ENCODE results near the gene ANO4.

The ANO4 gene

GRCh38 chr12:100974341-100974740 is 179.8 kb downstream of the ANO4 start:
- TF ChIP-seq GABPA (IDR thresholded peaks at IDR 0.05; ENCODE audit: low read depth) (no peak), POLR2AphosphoS5 (IDR thresholded peaks at IDR 0.05; ENCODE audit: low read depth) (no peak), CTCF (IDR thresholded peaks at IDR 0.05; ENCODE audit: insufficient read depth, low read length) (no peak), REST (IDR thresholded peaks at IDR 0.05; ENCODE audit: insufficient replicate concordance, low read depth) (no peak), SPI1 (IDR thresholded peaks at IDR 0.05; ENCODE audit: borderline replicate concordance, low read depth) (no peak)
- no peak overlapping the region for H3K4me3 ChIP-seq (replicated peaks; ENCODE audit: insufficient read depth, low read length)
- H3K27me3 ChIP-seq (ENCODE audit: insufficient read depth, poor library complexity, severe bottlenecking): no peaks in the 10 kb centered on the region
- H3K27ac ChIP-seq (replicated peaks): no peak overlapping the region
- no peak for DNase-seq (ENCODE audit: low read depth in 1 of 2, low spot score in 1 of 2)

GRCh38 chr12:100974747-100975146 is 180.2 kb downstream of the ANO4 start:
- TF ChIP-seq POLR2AphosphoS5 (IDR thresholded peaks at IDR 0.05; ENCODE audit: low read depth) (no peak), CTCF (IDR thresholded peaks at IDR 0.05; ENCODE audit: insufficient read depth, low read length) (no peak), SPI1 (IDR thresholded peaks at IDR 0.05; ENCODE audit: borderline replicate concordance, low read depth) (no peak), REST (IDR thresholded peaks at IDR 0.05; ENCODE audit: insufficient replicate concordance, low read depth) (no peak), GABPA (IDR thresholded peaks at IDR 0.05; ENCODE audit: low read depth) (no peak)
- H3K27ac ChIP-seq (replicated peaks): no peak overlapping the region
- H3K4me3 ChIP-seq (replicated peaks; ENCODE audit: insufficient read depth, low read length): no peak overlapping the region
- H3K27me3 ChIP-seq (ENCODE audit: insufficient read depth, poor library complexity, severe bottlenecking): no peaks in the 10 kb centered on the region
- no peak for DNase-seq (ENCODE audit: low read depth in 1 of 2, low spot score in 1 of 2)

GRCh38 chr12:100976735-100977134 is 182.2 kb downstream of the ANO4 start:
- no peak for TF ChIP-seq POLR2AphosphoS5 (IDR thresholded peaks at IDR 0.05; ENCODE audit: low read depth)
- TF ChIP-seq CTCF (IDR thresholded peaks at IDR 0.05; ENCODE audit: insufficient read depth, low read length): no peak
- TF ChIP-seq REST (IDR thresholded peaks at IDR 0.05; ENCODE audit: insufficient replicate concordance, low read depth): no peak
- no peak for TF ChIP-seq SPI1 (IDR thresholded peaks at IDR 0.05; ENCODE audit: borderline replicate concordance, low read depth)
- no peak for TF ChIP-seq GABPA (IDR thresholded peaks at IDR 0.05; ENCODE audit: low read depth)
- Histone ChIP-seq H3K4me3 (replicated peaks; ENCODE audit: insufficient read depth, low read length) (no peak overlapping the region), H3K27me3 (ENCODE audit: insufficient read depth, poor library complexity, severe bottlenecking) (no peaks in the 10 kb centered on the region), H3K27ac (replicated peaks) (no peak overlapping the region)
- no peak for DNase-seq (ENCODE audit: low read depth in 1 of 2, low spot score in 1 of 2)

Data from HL-60 (cell line).